ENCODE data around the gene RRAD.
"Not testable (repeated sequence)": the region's sequence is repeated elsewhere in the genome, so short reads cannot be mapped to it uniquely, and the experiment has no call there.

The RRAD gene

GRCh38 chr16:66948837-66949225, 23.5 kb upstream of the RRAD start:
- peaks cover 7% of the 10 kb centered on the region for H3K4me1 ChIP-seq (ENCODE audit: insufficient read depth, insufficient read length)
- TF ChIP-seq ZNF274 (IDR thresholded peaks at IDR 0.05; ENCODE audit: low read depth, low read length): no peak
- TF ChIP-seq SUZ12 (IDR thresholded peaks at IDR 0.05; ENCODE audit: extremely low read depth, insufficient read depth, insufficient read length): no peak
- no peak for TF ChIP-seq YY1 (IDR thresholded peaks at IDR 0.05; ENCODE audit: insufficient read depth, insufficient read length)
- H3K9me3 ChIP-seq (ENCODE audit: insufficient read depth, low read length): peaks cover 11% of the 10 kb centered on the region
- H3K4me3 ChIP-seq (ENCODE audit: insufficient read length, low read depth): no peak overlapping the region
- peaks cover 31% of the 10 kb centered on the region for H3K27me3 ChIP-seq (ENCODE audit: insufficient read depth, insufficient read length)
- H3K9ac ChIP-seq (ENCODE audit: insufficient read length, low read depth): no peak overlapping the region
- peaks cover 3% of the 10 kb centered on the region for H3K36me3 ChIP-seq (ENCODE audit: insufficient read depth, insufficient read length, low read length)
- no peak for DNase-seq (ENCODE audit: low read depth, low spot score)

- H3K4me3 ChIP-seq (ENCODE audit: insufficient read length, low read depth): peak overlapping the region; percentile 19
- H3K27me3 ChIP-seq (ENCODE audit: insufficient read depth, insufficient read length): peaks cover 31% of the 10 kb centered on the region
- TF ChIP-seq SUZ12 (IDR thresholded peaks at IDR 0.05; ENCODE audit: extremely low read depth, insufficient read depth, insufficient read length): no peak
- no peak for TF ChIP-seq YY1 (IDR thresholded peaks at IDR 0.05; ENCODE audit: insufficient read depth, insufficient read length)
- TF ChIP-seq ZNF274 (IDR thresholded peaks at IDR 0.05; ENCODE audit: low read depth, low read length): no peak
- peaks cover 7% of the 10 kb centered on the region for H3K4me1 ChIP-seq (ENCODE audit: insufficient read depth, insufficient read length)
- no peak overlapping the region for H3K9ac ChIP-seq (ENCODE audit: insufficient read length, low read depth)
- no peak for DNase-seq (ENCODE audit: low read depth, low spot score)
- H3K9me3 ChIP-seq (ENCODE audit: insufficient read depth, low read length): peaks cover 11% of the 10 kb centered on the region
- peaks cover 8% of the 10 kb centered on the region for H3K36me3 ChIP-seq (ENCODE audit: insufficient read depth, insufficient read length, low read length)
These were observed 22.9 kb upstream of the RRAD start for GRCh38 chr16:66948134-66948836.

GRCh38 chr16:66947302-66948065, 22.1 kb upstream of the RRAD start:
- Histone ChIP-seq H3K4me3 (ENCODE audit: insufficient read length, low read depth) (peak overlapping the region; percentile 35), H3K36me3 (ENCODE audit: insufficient read depth, insufficient read length, low read length) (peaks cover 16% of the 10 kb centered on the region), H3K27me3 (ENCODE audit: insufficient read depth, insufficient read length) (peaks cover 31% of the 10 kb centered on the region), H3K9ac (ENCODE audit: insufficient read length, low read depth) (peak overlapping the region; percentile 46), H3K9me3 (ENCODE audit: insufficient read depth, low read length) (peaks cover 11% of the 10 kb centered on the region), H3K4me1 (ENCODE audit: insufficient read depth, insufficient read length) (peaks cover 7% of the 10 kb centered on the region)
- DNase-seq (ENCODE audit: low read depth, low spot score): peak; percentile 78
- TF ChIP-seq ZNF274 (IDR thresholded peaks at IDR 0.05; ENCODE audit: low read depth, low read length) (no peak), SUZ12 (IDR thresholded peaks at IDR 0.05; ENCODE audit: extremely low read depth, insufficient read depth, insufficient read length) (no peak), YY1 (IDR thresholded peaks at IDR 0.05; ENCODE audit: insufficient read depth, insufficient read length) (no peak)

GRCh38 chr16:66946974-66947301, 21.6 kb upstream of the RRAD start:
- peaks cover 11% of the 10 kb centered on the region for H3K9me3 ChIP-seq (ENCODE audit: insufficient read depth, low read length)
- TF ChIP-seq SUZ12 (IDR thresholded peaks at IDR 0.05; ENCODE audit: extremely low read depth, insufficient read depth, insufficient read length): no peak
- TF ChIP-seq ZNF274 (IDR thresholded peaks at IDR 0.05; ENCODE audit: low read depth, low read length): no peak
- TF ChIP-seq YY1 (IDR thresholded peaks at IDR 0.05; ENCODE audit: insufficient read depth, insufficient read length): no peak
- H3K36me3 ChIP-seq (ENCODE audit: insufficient read depth, insufficient read length, low read length): peaks cover 22% of the 10 kb centered on the region
- H3K9ac ChIP-seq (ENCODE audit: insufficient read length, low read depth): no peak overlapping the region
- no peak overlapping the region for H3K4me3 ChIP-seq (ENCODE audit: insufficient read length, low read depth)
- peaks cover 31% of the 10 kb centered on the region for H3K27me3 ChIP-seq (ENCODE audit: insufficient read depth, insufficient read length)
- no peak for DNase-seq (ENCODE audit: low read depth, low spot score)
- H3K4me1 ChIP-seq (ENCODE audit: insufficient read depth, insufficient read length): peaks cover 7% of the 10 kb centered on the region

- Histone ChIP-seq H3K27me3 (ENCODE audit: insufficient read depth, insufficient read length) (peaks cover 31% of the 10 kb centered on the region), H3K9ac (ENCODE audit: insufficient read length, low read depth) (no peak overlapping the region), H3K36me3 (ENCODE audit: insufficient read depth, insufficient read length, low read length) (peaks cover 26% of the 10 kb centered on the region), H3K9me3 (ENCODE audit: insufficient read depth, low read length) (peaks cover 7% of the 10 kb centered on the region), H3K4me1 (ENCODE audit: insufficient read depth, insufficient read length) (peaks cover 7% of the 10 kb centered on the region), H3K4me3 (ENCODE audit: insufficient read length, low read depth) (no peak overlapping the region)
- no peak for DNase-seq (ENCODE audit: low read depth, low spot score)
- no peak for TF ChIP-seq YY1 (IDR thresholded peaks at IDR 0.05; ENCODE audit: insufficient read depth, insufficient read length)
- no peak for TF ChIP-seq ZNF274 (IDR thresholded peaks at IDR 0.05; ENCODE audit: low read depth, low read length)
- no peak for TF ChIP-seq SUZ12 (IDR thresholded peaks at IDR 0.05; ENCODE audit: extremely low read depth, insufficient read depth, insufficient read length)
These were observed 21.2 kb upstream of the RRAD start for GRCh38 chr16:66946541-66946940.

GRCh38 chr16:66945939-66946338, 20.6 kb upstream of the RRAD start:
- TF ChIP-seq SUZ12 (IDR thresholded peaks at IDR 0.05; ENCODE audit: extremely low read depth, insufficient read depth, insufficient read length) (no peak), YY1 (IDR thresholded peaks at IDR 0.05; ENCODE audit: insufficient read depth, insufficient read length) (no peak), ZNF274 (IDR thresholded peaks at IDR 0.05; ENCODE audit: low read depth, low read length) (no peak)
- Histone ChIP-seq H3K4me3 (ENCODE audit: insufficient read length, low read depth) (no peak overlapping the region), H3K36me3 (ENCODE audit: insufficient read depth, insufficient read length, low read length) (peaks cover 32% of the 10 kb centered on the region), H3K9me3 (ENCODE audit: insufficient read depth, low read length) (0 out of 2 replicates have a peak, but pooled peaks cover under 1% of the 10 kb centered on the region), H3K9ac (ENCODE audit: insufficient read length, low read depth) (no peak overlapping the region), H3K4me1 (ENCODE audit: insufficient read depth, insufficient read length) (peaks cover 7% of the 10 kb centered on the region), H3K27me3 (ENCODE audit: insufficient read depth, insufficient read length) (peaks cover 31% of the 10 kb centered on the region)
- DNase-seq (ENCODE audit: low read depth, low spot score): no peak

DNA sequence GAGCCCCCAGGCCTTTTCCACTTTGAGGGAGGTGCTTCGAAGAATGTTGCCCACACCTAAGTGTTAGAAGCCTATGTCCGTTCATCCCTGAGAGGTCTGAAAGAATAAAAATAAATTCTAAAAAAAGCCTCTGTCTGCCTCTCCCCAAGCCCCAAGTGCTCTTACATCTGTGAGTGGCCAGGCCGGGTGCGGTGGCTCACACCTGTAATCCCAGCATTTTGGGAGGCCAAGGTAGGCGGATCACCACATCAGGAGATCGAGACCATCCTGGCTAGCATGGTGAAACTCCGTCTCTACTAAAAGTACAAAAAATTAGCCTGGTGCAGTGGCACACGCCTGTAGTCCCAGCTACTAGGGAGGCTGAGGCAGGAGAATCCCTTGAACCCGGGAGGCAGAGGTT, 19.6 kb upstream of the RRAD start:
- H3K9me3 ChIP-seq (ENCODE audit: insufficient read depth, low read length); DNase-seq (ENCODE audit: low read depth, low spot score); H3K4me3 ChIP-seq (ENCODE audit: insufficient read length, low read depth); H3K9ac ChIP-seq (ENCODE audit: insufficient read length, low read depth); H3K4me1 ChIP-seq (ENCODE audit: insufficient read depth, insufficient read length): not testable (repeated sequence)
- peaks cover 28% of the 10 kb centered on the region for H3K27me3 ChIP-seq (ENCODE audit: insufficient read depth, insufficient read length)
- H3K36me3 ChIP-seq (ENCODE audit: insufficient read depth, insufficient read length, low read length): peaks cover 42% of the 10 kb centered on the region
